NCI-H1694 treated with DMSO at 0.1 percent for 48 hours (cell line): Measurements from ENCODE around the gene ENAH.
"Not testable (repeated sequence)": the region's sequence is repeated elsewhere in the genome, so short reads cannot be mapped to it uniquely, and the experiment has no call there.

Source experiments
- DNase-seq: peaks from one replicate; lab custom pipeline; 2025; lab: John Stamatoyannopoulos, UW

ENAH gene

DNA sequence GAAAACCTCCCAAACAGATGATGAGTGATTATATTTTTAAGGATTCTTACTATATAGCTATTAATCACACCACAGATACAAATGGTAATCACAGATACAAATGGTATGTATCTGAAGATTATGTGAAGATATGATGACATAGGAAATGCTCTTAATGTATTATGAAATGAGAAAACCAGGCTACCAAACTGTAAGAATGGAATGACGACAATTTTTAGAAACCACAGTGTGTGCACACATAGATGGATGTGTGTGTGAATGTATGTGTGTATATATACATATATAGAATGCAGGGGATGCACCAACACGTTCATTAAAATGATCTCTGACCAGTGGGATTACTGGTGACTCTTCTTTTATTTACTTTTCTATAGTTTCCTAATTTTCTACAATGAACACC, 21.5 kb upstream of the ENAH start:
- DNase-seq, result no peak

DNA sequence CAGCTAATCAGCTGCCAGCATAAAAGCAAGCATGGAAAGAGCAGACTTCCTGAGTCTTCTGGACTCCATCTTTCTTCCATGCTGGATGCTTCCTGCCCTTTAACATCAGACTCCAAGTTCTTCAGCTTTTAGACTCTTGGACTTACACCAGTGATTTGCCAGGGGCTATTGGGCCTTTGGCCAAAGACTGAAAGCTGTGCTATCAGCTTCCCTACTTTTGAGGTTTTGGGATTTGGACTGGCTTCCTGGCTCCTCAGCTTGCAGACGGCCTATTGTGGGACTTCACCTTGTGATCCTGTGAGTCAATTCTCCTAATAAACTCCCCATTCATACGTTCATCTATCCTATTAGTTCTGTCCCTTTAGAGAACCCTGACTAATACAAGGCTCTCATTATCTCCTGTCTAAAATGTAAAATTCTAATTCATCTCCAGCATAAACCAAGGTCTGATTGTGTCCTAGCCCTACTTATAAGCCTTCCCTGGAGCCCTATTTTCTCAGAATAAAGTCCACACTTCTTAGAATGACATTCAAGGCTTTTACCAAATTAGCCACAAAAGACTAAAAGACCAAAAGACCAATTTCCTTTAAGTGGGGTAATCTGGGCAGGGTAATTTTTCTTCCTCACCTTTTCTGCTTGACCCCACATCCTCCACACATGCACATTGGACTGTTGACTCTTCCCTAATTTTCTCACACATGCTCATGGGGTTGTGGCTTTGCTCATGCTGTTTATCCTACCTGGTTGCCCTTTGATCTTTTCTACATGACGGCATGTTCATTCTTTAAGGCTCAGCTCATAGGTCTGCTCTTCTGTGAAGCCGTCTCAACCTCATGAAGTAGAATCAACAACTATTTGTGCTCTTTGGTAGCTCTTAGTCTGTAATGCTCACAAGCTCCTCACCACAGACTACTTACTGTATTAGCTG, 18.1 kb upstream of the ENAH start:
- DNase-seq, result no peak

DNA sequence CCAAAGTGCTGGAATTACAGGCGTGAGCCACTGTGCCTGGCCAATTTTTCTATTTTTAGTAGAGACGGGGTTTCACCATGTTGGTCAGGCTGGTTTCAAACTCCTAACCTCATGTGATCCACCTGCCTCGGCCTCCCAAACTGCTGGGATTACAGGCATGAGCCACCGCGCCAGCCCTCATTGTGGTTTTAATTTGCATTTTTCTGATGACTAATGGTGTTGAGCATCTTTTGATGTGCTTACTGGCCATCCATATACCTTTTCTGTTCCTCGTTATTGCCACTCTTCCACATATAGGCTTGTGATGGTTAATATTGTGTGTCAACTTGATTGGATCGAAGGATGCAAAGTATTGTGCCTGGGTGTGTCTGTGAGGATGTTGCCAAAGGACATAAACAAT, 17.4 kb upstream of the ENAH start:
- DNase-seq, result no peak

DNA sequence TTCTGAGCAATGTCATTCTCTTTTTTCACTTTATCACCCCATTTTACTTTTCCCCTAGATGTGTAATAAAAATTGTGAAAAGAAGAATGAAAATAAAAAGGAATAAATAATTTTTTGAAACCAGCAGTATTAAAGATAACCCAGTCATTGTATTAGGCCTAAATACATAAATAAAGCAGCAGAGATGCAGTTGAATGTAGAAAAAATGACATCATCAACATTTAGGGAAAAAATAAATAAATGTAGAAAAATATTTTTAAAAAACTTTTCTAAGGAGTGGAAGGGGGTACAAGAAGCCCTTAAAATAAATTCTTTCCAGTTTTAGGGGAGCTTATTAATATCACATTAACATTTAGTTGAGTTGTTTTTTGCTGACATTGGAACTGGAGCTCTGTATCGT, 15.3 kb upstream of the ENAH start:
- no peak for DNase-seq

DNA sequence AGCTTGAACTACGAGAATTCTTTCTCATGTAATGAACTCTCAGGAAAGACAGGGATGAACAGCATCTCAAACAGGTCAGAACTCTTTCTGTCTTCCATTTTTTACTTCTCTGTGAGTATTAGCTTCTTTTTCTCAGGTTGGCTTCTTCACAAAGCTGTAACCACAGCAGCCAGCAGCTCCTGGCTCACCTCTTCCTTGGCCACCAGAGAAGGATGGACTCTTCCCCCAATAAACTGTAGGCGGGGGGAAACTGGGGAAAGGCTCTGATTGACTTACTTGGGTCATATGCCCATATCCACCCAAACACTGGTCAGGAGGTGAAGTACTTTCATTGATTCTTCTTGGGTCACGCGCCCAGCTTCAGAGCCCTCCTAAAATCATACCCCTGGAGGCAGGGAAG, 14.4 kb upstream of the ENAH start:
- no peak for DNase-seq

DNA sequence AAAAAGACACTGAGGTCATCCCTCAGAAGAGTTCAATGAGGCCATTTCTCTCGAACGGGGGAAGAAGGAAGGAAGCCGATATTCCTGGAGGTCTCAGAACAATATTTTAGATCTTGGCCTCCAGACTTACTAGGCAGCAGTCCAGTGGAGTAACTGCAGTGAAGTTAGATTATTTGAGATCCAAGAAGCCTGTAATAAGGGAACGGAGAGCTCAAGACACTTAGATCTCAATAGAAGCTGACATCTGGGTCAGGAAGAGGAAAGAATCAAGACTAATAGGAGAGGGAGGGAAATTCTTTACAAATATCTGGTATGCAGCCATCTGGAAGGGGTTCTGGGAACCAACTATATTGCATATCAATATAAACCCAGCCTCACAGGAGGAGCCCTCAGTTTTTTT, 13.6 kb upstream of the ENAH start:
- no peak for DNase-seq

DNA sequence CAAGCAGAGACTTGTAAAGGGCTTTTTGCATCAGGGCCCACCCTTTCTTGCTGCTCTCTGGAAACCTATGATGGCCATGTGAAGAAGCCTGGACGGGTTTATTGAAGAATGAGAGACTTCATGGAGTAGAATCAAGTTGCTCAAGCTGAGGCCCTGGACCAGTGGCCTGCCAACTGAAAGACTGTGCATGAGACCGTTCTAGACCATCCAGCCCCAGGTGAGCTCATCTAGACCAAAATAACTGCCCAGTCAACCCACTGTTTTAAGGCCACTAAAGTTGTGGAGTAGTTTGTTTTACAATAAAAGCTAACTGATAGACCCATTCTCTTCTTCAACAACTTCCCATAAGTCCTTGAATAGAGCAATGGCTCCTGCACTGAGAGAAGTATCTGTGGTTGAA, 11.8 kb upstream of the ENAH start:
- DNase-seq, result no peak

DNA sequence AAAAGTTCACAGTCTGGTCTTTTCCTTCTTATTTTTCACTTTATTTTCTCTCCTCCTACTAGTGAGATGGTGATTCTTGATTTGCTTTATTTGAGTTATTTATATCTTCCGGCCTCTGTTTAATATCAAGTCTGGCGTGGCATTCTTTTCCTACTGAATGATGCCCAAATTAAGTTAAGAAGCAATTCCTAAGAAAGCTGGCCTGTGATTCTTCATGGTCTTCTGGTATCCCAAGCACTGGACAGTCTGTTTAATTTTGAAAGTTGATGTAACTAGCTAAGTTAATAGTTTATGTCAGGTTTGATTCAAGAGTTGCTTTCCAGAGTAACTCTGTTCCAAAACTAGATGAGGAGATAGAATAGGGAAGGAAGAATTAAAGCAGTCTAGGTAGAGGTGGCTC, 9.2 kb upstream of the ENAH start:
- DNase-seq, result no peak

DNA sequence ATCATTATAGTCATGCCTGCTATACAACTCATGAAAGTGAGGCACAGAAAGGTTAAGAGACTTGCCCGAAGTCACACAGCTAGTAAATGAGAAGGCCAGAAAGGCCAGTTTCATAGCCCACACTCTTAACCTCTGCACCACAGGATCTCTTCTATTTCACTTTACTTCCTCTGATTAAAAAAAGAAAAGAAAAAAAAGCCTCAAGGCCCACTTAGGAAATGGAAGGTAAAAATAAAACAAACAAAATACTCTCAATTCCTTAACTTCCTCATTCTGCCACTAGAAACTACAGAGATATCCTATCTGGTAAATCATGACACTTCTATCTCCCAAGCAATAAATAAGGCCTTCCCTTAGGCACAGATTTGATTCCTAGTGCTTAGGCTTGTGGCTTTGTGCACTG, 7.6 kb upstream of the ENAH start:
- DNase-seq, result no peak

DNA sequence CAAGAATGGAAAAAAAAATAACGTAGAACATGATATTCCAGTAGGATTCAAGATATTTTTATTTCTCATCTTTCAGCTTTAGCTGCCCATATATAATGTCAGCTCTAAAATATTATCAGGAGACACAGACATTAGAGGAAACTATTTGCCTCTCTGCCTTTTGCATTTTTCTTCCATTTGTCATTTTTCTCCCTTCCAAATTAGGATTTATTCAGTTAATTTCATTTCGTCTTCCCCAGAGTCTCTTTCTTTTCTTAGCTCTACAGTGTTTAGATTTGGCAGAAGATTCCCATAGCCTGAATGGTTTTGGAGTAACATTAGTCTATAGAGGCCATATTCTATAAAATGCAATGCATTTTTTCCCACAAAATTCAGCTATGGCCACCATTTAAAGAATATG, 5.1 kb upstream of the ENAH start:
- DNase-seq, result no peak

DNA sequence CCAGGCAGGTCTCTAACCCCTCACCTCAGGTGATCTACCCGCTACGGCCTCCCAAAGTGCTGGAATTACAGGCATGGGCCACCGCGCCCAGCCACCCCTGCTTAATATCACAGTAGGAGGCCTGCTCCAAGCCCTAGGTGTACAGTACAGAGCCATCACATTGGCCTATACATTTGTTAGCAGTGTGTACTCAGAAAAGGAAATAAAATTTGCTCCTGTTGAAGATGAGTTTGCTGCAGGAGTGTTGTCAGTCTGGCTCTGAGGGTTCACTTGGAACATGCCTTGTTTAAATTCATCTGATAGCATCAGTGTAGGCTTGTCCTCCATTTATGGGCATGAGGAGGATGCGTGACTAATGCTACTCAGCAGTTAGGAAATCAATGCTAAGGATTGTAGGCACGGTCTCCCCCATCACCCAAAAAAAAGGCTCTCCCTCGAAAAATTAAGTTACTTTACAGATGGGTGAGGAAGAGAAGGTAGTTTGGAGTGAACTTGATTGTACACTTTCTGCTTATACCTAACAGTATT, 4.6 kb upstream of the ENAH start:
- no peak for DNase-seq

DNA sequence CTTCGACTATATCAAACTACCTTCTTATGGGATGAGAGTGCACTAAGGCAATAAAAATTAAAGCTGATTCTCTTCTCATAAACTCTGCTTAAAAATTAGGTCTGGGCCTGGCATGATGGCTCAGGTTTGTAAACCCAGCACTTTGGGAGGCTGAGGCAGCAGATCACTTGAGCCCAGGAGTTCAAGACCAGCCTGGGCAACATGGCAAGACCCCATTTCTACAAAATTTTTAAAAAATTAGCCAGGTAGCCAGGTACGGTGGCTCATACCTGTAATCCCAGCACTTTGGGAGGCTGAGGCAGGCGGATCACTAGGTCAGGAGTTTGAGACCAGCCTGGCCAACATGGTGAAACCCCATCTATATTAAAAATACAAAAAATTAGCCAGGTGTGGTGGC, 3.3 kb upstream of the ENAH start:
- DNase-seq, result not testable (repeated sequence)

DNA sequence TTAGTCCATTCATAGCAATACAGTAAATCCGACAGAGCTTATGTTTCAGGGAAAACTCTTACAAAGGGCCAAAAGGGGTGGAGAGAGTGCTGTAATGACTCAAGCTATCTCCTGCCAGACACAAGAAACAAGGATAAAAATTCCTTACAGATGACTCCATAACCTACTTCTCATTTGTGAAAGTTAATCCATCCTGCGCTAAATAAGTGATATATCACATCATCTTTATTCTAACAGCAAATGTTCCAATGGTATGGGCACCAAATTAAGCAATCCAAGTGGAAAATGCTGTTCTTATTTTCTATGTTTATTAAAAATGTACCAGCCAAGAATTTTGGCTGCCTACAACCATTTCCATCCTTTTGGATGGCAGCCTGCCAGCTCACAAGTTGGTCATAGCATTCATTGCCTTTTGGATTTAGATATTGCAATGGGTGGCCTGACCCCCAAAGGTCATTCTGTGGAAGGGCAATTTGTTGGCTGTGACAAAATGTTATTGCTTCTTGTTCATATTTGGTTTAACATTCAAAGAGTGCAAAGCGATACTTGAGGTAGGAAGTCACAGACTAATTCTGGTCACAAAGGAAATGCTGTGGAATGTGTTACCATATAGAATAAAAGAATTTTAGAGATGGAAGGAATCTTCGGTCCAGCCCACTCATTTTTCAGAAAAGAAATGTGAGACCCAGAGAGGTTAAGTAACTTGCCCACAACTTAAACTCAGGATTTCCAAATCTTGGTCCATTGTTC, 2.8 kb upstream of the ENAH start:
- DNase-seq, result peak; percentile 18

DNA sequence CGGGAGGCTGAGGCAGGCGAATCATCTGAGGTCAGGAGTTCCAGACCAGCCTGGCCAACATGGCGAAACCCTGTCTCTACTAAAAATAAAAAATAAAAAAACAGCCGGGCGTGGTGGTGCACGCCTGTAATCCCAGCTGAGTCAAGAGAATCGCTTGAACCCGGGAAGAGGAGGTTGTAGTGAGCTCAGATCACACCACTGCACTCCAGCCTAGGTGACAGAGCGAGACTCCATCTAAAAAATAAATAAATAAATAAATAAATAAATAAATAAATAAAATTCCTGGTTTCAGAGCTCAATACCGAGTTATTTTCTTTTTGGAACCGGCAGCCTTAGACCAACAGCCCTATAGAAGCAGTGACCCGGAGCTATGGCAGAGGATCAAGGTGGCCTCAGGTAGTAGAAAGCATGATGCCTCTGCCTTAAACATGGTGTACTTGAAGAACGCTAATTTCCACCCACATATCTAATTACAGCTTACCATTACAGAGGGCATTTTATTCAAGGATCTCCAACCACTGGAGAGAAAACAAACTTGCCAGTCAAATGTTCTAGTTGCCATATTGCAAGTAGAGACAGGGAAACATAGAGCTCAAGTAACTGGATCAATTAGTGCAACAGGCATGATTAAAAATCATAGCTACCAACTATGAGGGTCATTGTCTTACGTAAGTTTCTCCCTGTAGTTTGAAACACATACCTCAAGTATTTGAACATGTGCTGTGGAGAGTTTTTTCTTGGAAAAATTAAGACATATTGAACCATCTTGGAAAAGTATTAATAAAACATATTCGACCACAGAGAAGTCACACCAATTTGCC, 2.0 kb upstream of the ENAH start:
- no peak for DNase-seq

DNA sequence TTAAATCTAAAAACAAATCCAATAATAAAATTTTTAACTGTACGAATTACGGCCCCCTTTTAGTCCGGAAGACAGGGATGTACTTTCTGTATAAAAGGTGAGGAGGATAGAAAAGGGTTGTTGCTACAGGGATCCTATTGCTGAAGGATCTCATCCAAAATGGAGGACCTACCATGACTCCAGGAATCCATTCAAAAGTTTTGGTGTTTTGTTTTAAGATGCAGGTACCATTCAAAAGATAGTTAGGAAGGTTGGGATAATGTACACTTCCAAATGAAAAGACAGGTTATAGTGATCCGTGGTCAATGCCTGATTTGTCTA, 1.3 kb upstream of the ENAH start:
- no peak for DNase-seq

DNA sequence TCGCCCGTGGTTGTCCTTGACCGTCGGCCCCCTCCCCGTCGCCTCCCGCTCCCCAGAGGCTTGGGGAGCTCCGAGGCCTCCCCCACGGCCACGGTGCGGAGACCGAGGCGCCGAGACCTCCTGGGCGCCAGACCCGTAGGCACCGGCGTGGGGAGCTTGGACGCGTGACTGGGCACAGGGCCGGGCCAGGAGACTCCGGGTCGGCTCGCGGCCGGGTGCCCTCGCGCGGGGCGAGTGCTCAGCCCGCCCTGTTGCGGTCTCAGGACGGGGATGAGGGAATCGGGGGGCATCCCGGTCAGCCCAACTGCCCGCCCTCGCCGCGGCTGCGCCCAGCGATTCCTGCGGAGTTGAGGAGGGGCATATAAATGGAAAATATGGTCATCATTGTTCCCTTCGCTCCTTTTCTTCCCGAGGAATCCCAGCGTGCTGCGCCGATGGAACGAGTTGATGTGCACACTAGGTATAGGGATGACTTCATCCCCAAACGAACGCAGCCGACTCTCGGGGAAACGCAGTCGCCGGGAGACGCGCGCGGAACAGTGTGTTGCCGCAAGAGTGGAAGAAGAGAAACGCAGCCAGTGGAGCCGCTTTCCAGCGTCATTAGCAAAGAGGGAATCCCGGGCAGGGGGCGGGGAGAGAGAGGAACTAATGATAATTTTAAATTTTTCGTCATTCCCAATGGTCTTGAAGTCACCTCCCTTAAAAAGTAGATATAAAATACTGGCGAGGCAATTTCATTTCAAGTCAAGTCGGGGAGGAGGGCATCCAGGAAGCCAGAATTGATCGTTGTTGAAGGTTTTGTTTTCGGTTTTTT, 747 bp upstream of the ENAH start:
- DNase-seq, result no peak

DNA sequence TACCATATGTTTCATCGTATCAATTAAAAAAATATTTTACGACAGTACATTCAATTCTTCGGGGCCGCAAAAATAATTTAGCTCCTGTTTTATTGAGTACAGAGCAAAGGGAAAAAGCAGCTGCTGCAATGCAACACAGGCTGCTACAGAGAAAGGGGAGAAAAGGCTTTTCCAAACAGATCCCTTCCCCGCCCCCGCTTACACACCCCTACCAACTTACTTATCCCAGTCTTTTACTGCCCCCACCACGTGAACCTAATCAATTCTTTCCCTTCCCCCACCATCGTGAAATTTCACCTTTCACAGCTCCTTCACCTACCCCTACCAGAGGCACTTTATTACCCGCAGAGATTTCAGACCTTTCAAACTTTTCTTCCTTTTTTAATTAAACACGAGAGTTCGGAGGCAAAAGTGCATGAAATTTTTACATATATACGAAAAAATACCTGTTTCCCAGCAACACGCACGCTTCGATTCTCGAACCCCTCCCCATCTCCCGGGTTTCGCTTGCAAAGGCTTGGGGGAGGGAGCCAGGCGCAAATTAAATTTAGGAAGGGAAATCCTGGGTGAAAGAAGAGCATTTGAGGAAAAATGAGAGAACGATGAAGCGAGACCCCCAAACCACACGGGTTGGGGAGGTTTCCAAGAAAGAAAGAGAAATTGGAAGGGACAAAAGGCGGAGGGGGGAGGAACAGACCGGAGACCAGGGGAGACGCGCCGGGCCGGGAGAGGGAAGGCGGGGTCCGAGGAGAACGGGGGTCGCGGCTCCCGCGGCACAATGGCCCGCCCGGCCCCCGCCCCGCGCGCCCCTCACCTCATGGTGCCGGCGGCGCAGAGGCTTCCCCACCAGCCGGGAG, 823 bp downstream of the ENAH start:
- peak; percentile 59 for DNase-seq

DNA sequence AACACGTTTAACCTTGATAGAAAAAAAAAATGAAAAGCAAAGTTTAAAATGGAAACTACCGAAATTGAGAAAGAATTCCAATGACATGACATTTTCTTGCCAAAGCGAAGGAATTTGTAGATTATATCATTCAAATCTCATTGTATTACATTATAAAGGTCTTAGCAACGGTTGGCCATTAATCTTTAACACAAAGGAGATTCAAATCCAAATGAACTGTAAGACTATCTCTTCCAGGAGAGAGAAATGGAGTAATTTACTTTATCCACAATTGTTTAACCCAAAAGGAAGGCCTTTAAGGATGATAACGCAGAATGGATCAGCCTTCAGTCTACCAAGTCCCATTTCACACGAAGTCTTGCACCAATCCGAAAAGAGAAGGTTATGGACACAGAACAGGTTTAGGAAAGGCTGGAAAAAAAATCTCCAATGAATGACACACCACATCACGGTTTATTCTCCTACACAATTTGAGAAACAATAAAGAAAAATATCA, 1.5 kb downstream of the ENAH start:
- DNase-seq, result peak; percentile 59

DNA sequence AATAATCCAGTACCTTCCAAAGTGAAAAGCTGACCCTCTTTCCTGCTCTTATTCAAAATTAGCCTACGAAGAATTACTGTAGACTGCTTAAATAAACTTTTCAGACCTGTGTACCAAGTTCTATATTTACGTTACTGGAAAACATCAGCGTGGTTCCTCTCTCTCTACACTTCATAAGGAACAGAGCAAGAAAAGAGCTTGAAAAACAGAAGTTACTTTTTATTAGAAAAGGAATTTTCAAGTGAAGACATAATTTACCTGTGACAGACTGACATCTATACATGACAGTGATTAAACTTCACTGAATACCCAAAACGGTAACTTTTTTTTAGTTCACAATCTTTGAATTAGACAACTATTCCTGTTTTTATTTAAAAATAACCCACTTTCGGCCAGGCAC, 2.7 kb downstream of the ENAH start:
- no peak for DNase-seq

DNA sequence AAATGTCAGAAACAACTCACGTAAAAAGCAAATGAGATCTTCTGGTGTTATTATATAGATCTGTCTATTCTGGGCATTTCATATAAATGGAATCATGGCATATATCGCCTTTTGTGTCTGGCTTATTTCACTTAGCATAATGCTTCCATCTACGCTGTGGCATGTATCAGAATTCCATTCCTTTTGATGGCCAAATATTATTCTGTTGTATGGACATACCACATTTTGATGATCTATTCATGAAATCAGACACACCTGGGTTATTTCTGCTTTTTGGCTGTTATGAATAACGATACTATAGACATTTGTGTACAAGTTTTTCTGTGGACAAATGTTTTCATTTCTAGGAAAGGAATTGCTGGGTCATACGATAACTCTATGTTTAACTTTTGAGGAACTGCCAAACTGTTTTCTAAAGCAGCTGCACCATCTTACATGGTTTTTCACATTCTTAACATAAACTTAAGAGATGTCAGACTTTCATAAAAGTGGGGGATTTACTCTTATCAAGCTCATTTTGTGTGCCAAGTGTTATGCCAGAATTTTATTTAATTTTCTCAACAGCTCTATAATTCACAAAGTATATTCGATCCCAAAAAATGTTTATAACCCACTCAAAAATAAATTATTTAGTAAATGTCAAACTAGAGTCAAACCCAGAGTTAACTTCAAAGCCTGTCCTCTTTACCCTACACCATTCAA, 7.6 kb downstream of the ENAH start:
- DNase-seq, result no peak
